Parathyroid adenoma (tissue), 2 donors: ENCODE results near the gene PCSK2.

ENCODE experiments used
- H2AFZ ChIP-seq: fragments of 300-600 bp; sonication (generic); one replicate; pipeline ENCODE4 v1.7.0; 2017; ENCODE audit warnings: antibody characterized with exemption, mild to moderate bottlenecking
- H3K27ac ChIP-seq: fragments of 300-600 bp; sonication (generic); one replicate; pipeline ENCODE4 v1.7.0; 2017
- H3K27me3 ChIP-seq: fragments of 300-600 bp; sonication (generic); one replicate; pipeline ENCODE4 v1.7.0; 2017; ENCODE audit warnings: low read length; ENCODE audit not compliant: control insufficient read depth, insufficient read depth
- H3K36me3 ChIP-seq: fragments of 300-600 bp; sonication (generic); one replicate; pipeline ENCODE4 v1.7.0; 2017; ENCODE audit warnings: low read length; ENCODE audit not compliant: control insufficient read depth, insufficient read depth
- H3K4me1 ChIP-seq: fragments of 300-600 bp; sonication (generic); one replicate; pipeline ENCODE4 v1.7.0; 2017; ENCODE audit warnings: control low read depth
- H3K4me2 ChIP-seq: fragments of 300-600 bp; sonication (generic); one replicate; pipeline ENCODE4 v1.7.0; 2017; ENCODE audit warnings: low read length
- H3K4me3 ChIP-seq: fragments of 300-600 bp; sonication (generic); one replicate; pipeline ENCODE4 v1.7.0; 2017; ENCODE audit warnings: low read depth, low read length
- H3K79me2 ChIP-seq: fragments of 300-600 bp; sonication (generic); one replicate; pipeline ENCODE4 v1.7.0; 2017; ENCODE audit warnings: control low read depth
- H3K9ac ChIP-seq: fragments of 300-600 bp; sonication (generic); one replicate; pipeline ENCODE4 v1.7.0; 2017; ENCODE audit warnings: mild to moderate bottlenecking
- H3K9me3 ChIP-seq: fragments of 300-600 bp; sonication (generic); one replicate; pipeline ENCODE4 v1.7.0; 2017; ENCODE audit warnings: low read length; ENCODE audit not compliant: control insufficient read depth
- TF ChIP-seq, protein P1 (sequence below): fragments of 300-600 bp; sonication (generic); IDR thresholded peaks from one replicate; pipeline ENCODE4 v1.7.0; 2017; ENCODE audit warnings: antibody characterized with exemption, mild to moderate bottlenecking
- donor health status: primary hyperparathyroidism.

The PCSK2 gene

GRCh38 chr20:17227219-17227575, 357 bp downstream of the PCSK2 start:
- H3K27ac ChIP-seq, result no peak overlapping the region
- H3K9me3 ChIP-seq, result no peaks in the 10 kb centered on the region
- H3K4me3 ChIP-seq, result no peak overlapping the region
- TF ChIP-seq, protein P1, sequence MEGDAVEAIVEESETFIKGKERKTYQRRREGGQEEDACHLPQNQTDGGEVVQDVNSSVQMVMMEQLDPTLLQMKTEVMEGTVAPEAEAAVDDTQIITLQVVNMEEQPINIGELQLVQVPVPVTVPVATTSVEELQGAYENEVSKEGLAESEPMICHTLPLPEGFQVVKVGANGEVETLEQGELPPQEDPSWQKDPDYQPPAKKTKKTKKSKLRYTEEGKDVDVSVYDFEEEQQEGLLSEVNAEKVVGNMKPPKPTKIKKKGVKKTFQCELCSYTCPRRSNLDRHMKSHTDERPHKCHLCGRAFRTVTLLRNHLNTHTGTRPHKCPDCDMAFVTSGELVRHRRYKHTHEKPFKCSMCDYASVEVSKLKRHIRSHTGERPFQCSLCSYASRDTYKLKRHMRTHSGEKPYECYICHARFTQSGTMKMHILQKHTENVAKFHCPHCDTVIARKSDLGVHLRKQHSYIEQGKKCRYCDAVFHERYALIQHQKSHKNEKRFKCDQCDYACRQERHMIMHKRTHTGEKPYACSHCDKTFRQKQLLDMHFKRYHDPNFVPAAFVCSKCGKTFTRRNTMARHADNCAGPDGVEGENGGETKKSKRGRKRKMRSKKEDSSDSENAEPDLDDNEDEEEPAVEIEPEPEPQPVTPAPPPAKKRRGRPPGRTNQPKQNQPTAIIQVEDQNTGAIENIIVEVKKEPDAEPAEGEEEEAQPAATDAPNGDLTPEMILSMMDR, result no peak
- H3K4me1 ChIP-seq, result peaks cover 6% of the 10 kb centered on the region
- no peaks in the 10 kb centered on the region for H3K36me3 ChIP-seq
- no peak overlapping the region for H3K9ac ChIP-seq
- no peaks in the 10 kb centered on the region for H3K27me3 ChIP-seq
- peak overlapping the region; percentile 60 for H3K4me2 ChIP-seq
- peak overlapping the region; percentile 57 for H2AFZ ChIP-seq
- H3K79me2 ChIP-seq, result no peaks in the 10 kb centered on the region

DNA sequence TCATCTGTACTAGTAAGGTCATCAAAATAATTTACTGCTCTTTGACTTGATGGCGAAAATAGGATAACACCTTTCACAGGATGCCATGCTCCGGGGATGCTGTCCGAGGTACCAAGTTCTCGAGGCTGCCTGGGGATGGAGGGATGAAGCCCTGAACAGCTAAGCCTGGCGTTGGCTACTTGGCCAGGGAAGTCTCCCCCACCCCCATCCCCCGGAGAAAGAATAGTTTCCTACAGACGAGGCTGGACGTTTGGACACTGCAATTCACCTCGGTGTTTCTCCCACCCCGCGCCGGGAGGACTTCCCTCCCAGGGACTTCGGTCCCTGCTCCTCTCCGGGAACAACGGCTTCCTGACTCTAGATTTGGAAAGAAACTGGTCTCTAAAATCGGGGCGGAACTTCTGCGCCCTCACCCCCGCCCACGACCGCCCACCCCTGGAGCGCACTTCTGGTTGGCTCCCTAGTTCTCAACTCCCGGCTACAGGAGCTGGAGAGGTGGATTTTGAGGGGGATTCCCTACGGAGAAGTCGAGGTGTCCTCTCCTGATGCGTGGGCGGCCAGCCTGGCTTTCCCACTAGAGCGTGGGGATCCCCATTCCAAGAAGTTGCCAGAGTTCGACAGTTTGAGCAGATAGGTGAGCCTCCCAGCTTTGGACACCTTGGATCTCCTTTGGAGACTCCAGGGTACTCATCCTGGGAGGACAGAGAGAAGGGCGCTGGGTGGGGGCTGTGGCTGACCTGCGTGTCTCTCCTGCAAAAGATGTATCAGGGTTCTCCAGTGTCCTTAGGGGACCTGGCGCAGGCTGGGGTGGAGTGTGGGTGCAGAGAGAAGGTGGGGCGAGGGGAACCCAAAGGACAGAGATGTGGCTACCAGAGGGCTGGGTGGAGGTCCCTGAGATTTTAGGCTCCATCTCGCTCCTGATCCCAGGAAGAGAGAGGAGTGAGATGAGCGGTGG, 1.1 kb downstream of the PCSK2 start:
- TF ChIP-seq, protein P1, result no peak
- H3K4me1 ChIP-seq, result peaks cover 6% of the 10 kb centered on the region
- peak overlapping the region; percentile 57 for H2AFZ ChIP-seq
- H3K9ac ChIP-seq, result no peak overlapping the region
- no peak overlapping the region for H3K27ac ChIP-seq
- H3K9me3 ChIP-seq, result no peaks in the 10 kb centered on the region
- H3K27me3 ChIP-seq, result no peaks in the 10 kb centered on the region
- no peak overlapping the region for H3K4me2 ChIP-seq
- H3K36me3 ChIP-seq, result no peaks in the 10 kb centered on the region
- no peaks in the 10 kb centered on the region for H3K79me2 ChIP-seq
- H3K4me3 ChIP-seq, result no peak overlapping the region

DNA sequence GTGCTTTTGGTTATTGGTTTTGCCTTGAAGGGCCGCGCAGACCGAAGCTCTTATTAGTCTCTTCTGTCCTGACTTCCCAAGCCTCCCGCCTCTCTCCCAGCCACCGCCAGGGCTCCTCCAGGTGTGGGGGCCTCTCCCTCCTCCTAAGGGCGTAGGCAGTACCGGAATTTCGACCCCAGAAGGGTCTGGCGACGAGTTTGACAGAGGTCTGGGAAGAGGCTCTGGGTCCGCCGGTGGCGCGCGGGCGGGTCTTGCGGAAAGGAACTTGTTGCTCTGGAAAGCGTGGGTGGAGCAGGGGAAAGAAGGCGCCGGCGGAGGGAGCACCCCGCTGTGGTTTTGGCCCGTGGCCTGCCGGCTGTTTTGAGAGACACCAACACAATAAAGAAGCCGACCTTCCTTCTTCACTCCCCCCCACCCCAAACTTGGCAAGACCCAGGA, 1.8 kb downstream of the PCSK2 start:
- no peak overlapping the region for H3K4me3 ChIP-seq
- H3K4me1 ChIP-seq, result peaks cover 6% of the 10 kb centered on the region
- no peaks in the 10 kb centered on the region for H3K27me3 ChIP-seq
- H3K4me2 ChIP-seq, result no peak overlapping the region
- no peak overlapping the region for H2AFZ ChIP-seq
- H3K27ac ChIP-seq, result no peak overlapping the region
- H3K36me3 ChIP-seq, result no peaks in the 10 kb centered on the region
- no peaks in the 10 kb centered on the region for H3K9me3 ChIP-seq
- TF ChIP-seq, protein P1, result no peak
- no peak overlapping the region for H3K9ac ChIP-seq
- no peaks in the 10 kb centered on the region for H3K79me2 ChIP-seq

DNA sequence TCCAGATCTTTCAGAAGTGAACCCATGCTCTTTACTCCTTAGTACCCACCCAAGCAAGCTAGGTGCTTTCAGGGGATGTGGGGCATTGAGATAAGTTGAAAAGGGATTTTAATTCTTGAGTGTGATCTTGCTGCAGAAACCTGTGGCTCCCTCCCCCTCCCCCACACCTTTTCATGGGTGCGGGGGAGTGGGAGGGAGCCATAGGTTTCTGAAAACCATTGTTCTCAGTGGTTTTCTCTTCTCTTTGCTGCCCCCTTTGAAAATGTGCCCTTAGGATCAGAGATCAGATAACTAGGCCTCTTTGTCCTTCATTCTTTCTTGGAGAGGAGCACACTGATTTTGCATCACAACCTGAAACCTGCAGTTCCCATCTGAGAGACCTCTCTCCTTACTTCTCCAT, 2.4 kb downstream of the PCSK2 start:
- Histone ChIP-seq H3K9ac (no peak overlapping the region), H3K27ac (no peak overlapping the region), H3K27me3 (no peaks in the 10 kb centered on the region), H3K4me1 (peaks cover 6% of the 10 kb centered on the region), H3K4me3 (no peak overlapping the region), H3K36me3 (no peaks in the 10 kb centered on the region), H3K9me3 (no peaks in the 10 kb centered on the region), H2AFZ (no peak overlapping the region), H3K79me2 (no peaks in the 10 kb centered on the region), H3K4me2 (no peak overlapping the region)
- TF ChIP-seq, protein P1, result no peak
